GM12874 (cell line): ENCODE measurements around the gene SMPD3.

Experiments used
- TF ChIP-seq, protein P1 (sequence below): IDR thresholded peaks from 2 replicates; pipeline ENCODE4 v1.5.1; 2011; ENCODE audit warnings: low read depth, mild to moderate bottlenecking, control low read depth, low read length, moderate library complexity; ENCODE audit not compliant: insufficient read depth

Gene SMPD3

DNA sequence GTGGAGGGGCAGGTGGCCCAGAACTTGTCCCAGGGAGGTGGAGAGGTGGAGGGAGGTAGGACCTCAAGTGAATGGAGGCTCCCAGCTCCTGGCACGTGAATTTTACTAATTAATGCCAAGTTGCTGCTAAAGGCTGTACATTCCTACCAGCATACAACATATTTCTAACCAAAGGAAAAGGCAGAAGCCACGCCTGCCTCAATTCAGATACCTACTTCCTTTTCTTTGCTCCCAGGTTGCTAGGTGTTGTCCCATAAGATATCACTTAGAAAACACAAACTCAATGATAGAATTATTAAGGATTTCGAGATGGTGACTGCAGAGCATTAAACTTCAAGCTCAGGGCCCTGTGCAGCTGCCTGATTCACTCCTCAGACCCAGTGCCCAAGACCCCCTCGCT lies 20.5 kb upstream of the SMPD3 start:
- TF ChIP-seq, protein P1, sequence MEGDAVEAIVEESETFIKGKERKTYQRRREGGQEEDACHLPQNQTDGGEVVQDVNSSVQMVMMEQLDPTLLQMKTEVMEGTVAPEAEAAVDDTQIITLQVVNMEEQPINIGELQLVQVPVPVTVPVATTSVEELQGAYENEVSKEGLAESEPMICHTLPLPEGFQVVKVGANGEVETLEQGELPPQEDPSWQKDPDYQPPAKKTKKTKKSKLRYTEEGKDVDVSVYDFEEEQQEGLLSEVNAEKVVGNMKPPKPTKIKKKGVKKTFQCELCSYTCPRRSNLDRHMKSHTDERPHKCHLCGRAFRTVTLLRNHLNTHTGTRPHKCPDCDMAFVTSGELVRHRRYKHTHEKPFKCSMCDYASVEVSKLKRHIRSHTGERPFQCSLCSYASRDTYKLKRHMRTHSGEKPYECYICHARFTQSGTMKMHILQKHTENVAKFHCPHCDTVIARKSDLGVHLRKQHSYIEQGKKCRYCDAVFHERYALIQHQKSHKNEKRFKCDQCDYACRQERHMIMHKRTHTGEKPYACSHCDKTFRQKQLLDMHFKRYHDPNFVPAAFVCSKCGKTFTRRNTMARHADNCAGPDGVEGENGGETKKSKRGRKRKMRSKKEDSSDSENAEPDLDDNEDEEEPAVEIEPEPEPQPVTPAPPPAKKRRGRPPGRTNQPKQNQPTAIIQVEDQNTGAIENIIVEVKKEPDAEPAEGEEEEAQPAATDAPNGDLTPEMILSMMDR: no peak

DNA sequence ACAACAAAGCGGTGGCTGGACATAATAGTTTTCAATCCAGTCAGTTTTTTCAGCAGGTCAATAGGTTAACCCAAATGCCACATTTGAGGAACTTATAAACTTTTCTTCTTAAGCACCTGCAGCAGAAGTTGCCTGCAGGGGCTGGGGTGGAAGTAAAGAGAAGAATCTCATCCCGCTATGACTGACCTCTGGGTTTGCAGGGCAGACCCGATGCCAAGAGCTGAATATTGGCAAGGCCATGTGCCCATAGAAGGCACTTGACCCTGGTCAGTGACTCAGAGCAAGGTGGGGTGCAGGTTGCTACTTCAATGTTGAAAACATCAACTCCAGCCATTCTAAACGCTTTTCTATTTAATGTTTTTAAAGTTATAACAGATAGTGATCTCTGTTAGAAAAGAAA lies 17.9 kb upstream of the SMPD3 start:
- TF ChIP-seq, protein P1: no peak

DNA sequence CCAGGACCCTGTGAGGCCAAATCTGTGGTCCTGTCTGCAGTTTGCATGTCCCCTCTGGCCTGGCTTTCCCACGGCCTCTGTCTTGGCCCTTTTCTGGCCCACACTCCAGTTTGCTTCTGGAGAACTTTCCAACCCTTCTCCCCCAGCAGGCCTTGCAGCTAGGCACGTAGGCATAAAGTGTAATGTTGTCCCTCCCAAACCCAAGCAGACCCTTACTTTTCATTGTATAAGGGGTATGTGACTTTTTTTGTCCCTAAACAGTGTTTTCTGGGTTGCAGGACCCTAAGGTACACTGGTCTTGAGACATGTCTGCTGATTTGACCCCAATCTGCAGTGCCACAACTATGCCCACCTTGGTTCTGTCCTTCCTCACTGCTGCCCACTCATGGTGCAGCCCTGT lies 15.6 kb upstream of the SMPD3 start:
- TF ChIP-seq, protein P1: no peak

DNA sequence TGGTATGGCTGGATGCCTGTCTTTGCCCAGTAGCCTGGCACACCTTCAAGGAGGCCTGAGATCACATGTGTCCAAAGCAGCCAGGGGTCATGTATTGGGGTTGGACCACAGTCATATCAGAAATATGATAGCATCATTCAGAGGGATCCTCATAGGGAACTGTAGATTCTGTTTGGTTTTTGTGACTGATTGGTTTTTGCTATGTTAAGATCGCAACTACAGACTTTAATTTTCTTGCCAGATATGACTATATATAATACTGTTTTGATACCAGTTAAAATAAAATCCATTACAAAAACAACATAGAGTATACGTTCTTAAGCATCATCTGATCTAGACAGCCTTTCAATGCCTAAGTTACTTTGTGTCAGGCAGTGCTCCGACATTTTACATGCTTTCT lies 11.8 kb upstream of the SMPD3 start:
- TF ChIP-seq, protein P1: no peak

DNA sequence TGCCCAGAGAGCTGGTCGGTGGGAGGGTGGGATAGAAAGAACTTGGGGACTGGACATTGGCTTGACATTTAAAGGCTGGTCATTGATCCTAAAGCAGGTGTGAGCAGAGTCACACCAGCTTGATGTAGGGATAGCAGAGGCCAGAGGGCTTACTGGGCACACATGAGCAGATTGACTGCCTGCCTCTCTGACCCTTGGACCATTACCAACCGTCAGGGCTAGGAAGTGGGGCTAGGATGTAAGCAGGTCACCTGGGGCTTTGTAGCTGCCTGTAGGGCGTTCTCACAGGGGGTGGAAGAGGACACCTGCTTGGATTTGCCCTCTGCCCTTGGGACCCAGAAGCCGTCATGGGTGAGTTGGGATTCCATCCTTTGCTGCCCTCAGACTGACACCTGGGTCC lies 11.1 kb upstream of the SMPD3 start:
- TF ChIP-seq, protein P1: no peak

DNA sequence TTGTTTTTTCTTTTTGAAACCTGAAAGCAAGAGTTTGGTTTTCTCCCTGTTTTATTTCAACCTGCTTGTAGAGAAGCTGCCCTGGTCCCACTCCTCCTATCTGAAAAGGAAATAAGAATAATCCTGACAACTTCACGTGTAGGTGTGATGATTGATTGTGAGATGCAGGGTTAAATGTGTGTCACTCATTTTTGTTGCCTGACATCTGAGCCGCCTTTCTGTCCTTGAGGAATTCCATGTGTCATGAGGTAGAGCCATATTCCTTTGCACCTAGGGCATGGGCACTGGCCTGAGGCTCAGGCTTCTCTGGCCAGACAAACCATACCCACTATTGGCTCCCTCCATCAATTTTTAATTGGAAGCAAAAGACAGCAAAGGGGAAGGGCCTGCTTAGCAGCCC lies 10.2 kb upstream of the SMPD3 start:
- TF ChIP-seq, protein P1: no peak

DNA sequence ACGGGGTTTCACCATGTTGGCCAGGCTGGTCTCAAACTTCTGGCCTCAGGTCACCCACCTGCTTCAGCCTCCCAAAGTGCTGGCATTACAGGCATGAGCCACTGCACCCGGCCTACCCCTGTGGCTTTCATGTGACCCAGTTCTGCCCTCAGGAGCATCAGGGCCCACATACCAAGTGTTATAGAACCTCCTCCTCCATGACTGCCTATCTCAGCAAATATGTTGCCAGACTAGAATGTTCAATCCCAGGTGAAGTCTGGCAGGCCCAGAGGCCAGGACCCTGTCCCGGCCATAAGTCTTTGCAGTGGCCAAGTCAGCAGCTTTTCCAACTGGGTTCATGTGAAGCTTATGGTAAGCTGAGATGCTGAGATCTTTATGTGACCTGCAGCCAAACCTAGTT lies 9.8 kb upstream of the SMPD3 start:
- TF ChIP-seq, protein P1: no peak

DNA sequence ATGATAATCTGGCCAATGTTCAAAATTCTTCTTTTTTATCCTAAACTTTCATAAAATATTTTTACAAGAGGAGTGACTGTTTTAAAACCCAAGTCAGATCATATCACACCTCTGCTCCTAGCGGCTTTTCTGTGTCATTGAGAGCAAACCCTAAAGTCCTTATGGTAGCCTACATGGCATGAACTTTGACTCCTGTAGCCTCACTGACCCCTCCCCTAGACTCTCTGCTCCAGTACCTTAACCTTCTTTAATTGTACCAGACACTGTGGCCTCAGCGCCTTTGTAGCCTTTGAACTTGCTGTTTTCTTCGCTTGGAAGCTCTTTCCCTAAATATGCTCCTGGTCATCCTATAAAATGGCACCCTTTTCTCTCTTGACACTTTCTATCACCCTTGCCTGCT lies 7.3 kb upstream of the SMPD3 start:
- TF ChIP-seq, protein P1: no peak
